Cardiac fibroblast (primary cell): Measurements from ENCODE around the gene MTLN.
A peak's percentile ranks its signal among the peaks of the same experiment; 100 is the strongest.
"Not testable (repeated sequence)": the region's sequence is repeated elsewhere in the genome, so short reads cannot be mapped to it uniquely, and the experiment has no call there.

ENCODE experiments used
- DNase-seq, 2 donors: peaks; one replicate each; pipeline versions ENCODE4 v3.0.0 to v3.0.0-alpha.2; 2010; ENCODE audit warnings: low read depth in 2 of 2
- H3K4me3 ChIP-seq, 2 donors: replicated peaks in 1 of 2; 1 replicate in 1 of 2; 2 replicates in 1 of 2; pipeline ENCODE4 v1.5.1; 2011; ENCODE audit warnings: low read depth in 2 of 2, low read length in 2 of 2, mild to moderate bottlenecking in 2 of 2, moderate library complexity in 1 of 2
- TF ChIP-seq, protein P1 (sequence below): IDR thresholded peaks from one replicate; pipeline ENCODE4 v1.5.1; 2011; ENCODE audit warnings: low read depth, mild to moderate bottlenecking, low read length, inconsistent platforms

Gene MTLN

DNA sequence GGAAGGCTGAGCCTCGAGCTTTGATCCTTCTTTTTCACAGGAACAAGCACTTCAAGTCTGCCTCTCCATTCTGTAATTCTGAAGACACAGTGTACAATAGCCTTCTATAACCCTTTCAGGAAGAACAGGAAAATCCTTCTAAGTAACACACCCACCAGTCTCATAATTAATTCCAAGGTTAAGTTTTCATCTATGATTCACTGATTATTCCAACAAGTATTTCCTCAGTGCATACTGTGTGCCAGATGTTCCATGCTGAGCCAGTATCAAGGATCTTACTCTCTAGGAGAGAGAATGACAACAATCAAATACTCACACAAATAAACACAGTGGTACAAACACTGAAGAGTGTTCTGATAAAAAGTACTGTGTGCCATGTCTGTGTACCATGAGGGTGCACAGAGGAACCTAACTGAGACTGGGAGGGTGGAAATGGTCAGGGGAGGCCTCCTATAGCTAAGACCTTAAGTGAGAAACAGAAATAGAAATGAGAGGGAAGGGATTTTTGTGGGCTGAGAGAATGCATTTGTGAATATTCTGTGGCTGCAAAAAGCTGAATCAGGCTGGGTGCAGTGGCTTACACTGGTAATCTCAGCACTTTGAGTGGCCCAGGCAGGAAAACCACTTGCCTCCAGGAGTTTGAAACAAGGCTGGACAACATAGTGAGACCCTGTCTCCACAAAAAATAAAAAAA lies 7.3 kb upstream of the MTLN start:
- TF ChIP-seq, protein P1, sequence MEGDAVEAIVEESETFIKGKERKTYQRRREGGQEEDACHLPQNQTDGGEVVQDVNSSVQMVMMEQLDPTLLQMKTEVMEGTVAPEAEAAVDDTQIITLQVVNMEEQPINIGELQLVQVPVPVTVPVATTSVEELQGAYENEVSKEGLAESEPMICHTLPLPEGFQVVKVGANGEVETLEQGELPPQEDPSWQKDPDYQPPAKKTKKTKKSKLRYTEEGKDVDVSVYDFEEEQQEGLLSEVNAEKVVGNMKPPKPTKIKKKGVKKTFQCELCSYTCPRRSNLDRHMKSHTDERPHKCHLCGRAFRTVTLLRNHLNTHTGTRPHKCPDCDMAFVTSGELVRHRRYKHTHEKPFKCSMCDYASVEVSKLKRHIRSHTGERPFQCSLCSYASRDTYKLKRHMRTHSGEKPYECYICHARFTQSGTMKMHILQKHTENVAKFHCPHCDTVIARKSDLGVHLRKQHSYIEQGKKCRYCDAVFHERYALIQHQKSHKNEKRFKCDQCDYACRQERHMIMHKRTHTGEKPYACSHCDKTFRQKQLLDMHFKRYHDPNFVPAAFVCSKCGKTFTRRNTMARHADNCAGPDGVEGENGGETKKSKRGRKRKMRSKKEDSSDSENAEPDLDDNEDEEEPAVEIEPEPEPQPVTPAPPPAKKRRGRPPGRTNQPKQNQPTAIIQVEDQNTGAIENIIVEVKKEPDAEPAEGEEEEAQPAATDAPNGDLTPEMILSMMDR, result no peak
- peak; percentile 24 to 25 for DNase-seq

DNA sequence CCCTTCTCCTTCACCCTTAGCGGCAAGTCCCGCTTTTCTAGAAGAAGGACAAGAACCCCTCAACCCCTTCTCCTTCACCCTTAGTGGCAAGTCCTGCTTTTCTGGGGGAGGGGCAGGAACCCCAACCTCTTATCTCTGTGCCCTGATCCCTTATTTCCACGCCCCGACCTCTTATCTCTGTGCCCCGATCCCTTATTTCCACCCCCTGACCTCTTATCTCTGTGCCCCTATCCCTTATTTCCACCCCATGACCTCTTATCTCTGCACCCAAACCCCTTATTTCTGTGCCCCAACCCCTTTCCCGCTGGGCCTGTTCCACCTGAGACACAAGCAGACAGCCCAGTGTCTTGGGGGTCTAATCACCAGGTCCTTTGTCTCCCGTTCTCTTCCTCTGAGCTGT lies 6.5 kb upstream of the MTLN start:
- DNase-seq, H3K4me3 ChIP-seq: not testable (repeated sequence)

More for the DNA sequence above, 7.3 kb upstream of the MTLN start:
- no peak overlapping the region for H3K4me3 ChIP-seq

DNA sequence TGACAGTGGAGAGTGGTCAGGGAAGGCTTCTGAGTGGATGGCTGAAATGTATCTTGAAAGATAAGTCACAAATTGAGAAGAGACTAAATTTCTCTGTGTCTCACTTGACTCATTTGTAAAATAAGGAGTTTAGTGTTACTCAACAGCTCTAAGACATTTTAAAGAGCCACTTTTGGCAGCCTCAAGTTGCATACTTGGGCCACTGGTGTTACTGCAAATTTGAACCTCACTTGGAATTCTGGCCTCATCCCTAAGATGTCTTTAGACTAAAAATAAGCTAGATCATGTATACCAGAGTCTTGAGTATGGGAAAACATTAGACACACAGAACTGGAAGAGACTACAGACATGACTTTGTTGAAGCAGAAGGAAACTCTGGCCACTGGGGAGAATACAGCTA lies 4.5 kb upstream of the MTLN start:
- TF ChIP-seq, protein P1, result no peak
- no peak for DNase-seq
- H3K4me3 ChIP-seq, result no peak overlapping the region

DNA sequence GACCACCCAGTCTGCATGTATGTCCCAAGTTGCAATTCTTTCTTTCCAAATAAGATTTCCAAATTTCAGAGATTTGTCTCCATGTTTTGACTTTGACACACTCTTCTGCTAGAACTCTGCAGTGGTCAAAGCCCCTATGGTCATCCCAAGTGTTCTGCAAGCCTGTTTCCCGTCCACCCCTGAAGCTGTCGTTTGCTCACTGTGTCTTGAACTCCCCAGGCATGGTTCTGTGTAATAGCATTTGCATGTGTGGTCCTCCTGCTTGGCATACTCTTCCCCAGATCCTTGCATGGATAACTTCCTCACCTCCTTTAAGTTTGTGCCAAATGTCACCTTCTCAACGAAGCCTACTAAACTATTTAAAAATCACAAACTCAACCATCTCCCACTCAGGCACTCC lies 3.9 kb upstream of the MTLN start:
- no peak for DNase-seq
- no peak overlapping the region for H3K4me3 ChIP-seq
- TF ChIP-seq, protein P1, result no peak

DNA sequence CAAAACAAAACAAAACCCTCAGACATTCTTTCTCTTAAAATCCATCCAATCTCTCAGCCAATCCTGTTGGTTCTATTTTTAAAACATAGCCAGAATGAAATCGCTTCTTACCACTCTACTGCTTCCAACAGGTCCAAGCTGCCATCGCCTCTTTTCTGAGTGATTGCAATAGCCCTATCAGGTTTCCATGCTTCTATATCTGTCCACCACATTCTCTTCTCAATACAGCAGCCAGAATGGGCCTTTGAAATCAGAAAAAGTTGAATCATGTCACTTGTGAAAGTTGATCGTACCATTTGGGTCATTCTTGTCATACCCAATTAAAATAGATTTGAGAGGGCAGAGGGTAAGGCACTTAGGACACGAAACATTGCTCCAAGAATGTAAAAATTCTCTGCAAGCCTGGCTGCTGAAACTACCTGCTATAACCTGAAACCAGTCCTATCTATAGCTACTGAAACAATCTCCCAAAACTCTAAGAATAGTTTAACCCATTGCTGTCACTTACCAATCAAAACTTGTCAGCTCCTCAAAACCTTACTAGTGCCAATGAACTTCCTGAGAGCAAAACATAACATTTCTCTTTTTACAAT lies 3.3 kb upstream of the MTLN start:
- no peak overlapping the region for H3K4me3 ChIP-seq
- TF ChIP-seq, protein P1, result no peak
- DNase-seq, result no peak

DNA sequence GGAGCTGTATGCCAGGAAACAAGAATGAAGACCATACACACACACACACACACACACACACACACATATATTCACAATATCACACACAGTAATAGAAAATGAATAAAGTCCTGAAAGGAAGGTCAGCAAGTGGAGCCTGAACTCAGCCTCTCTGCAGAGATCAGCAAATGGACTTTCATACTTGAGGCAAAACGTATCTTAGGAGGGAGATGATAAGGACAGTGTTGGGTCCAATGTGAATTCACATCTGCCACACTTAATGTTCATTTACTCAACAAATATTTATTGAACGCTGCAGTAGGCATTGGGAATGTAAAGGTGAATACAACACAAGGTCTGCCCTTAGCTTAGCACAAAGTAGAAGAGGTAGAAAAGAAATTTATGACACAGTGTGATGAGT lies 2.7 kb upstream of the MTLN start:
- no peak overlapping the region for H3K4me3 ChIP-seq
- TF ChIP-seq, protein P1, result no peak

DNA sequence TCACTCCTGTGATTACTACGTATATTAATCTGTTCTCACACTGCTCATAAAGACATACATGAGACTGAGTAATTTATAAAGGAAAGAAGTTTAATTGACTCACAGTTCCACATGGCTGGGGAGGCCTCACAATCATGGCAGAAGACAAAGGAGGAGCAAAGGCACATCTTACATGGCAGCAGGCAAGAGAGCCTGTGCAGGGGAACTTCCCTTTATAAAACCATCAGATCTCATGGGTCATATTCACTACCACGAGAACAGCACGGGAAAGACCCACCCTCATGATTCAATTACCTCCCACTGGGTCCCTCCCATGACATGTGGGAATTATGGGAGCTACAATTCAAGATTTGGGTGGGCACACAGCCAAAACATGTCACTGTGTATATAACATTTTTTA lies 1.2 kb upstream of the MTLN start:
- DNase-seq, H3K4me3 ChIP-seq: not testable (repeated sequence)

More for the DNA sequence above, 2.7 kb upstream of the MTLN start:
- no peak for DNase-seq
